ENCODE results near the gene IL1RL1. TPM values are rescaled to one million over a fixed set of nuclear protein-coding genes. Genes with fewer than 3 reads are reported as not detected.

The IL1RL1 gene
- 0.84 to 1.6 TPM (median 1.1 TPM) in 5 replicates for total RNA-seq (2022; extraction: Qiagen RNA extraction; ENCODE audit: low read depth)

DNA sequence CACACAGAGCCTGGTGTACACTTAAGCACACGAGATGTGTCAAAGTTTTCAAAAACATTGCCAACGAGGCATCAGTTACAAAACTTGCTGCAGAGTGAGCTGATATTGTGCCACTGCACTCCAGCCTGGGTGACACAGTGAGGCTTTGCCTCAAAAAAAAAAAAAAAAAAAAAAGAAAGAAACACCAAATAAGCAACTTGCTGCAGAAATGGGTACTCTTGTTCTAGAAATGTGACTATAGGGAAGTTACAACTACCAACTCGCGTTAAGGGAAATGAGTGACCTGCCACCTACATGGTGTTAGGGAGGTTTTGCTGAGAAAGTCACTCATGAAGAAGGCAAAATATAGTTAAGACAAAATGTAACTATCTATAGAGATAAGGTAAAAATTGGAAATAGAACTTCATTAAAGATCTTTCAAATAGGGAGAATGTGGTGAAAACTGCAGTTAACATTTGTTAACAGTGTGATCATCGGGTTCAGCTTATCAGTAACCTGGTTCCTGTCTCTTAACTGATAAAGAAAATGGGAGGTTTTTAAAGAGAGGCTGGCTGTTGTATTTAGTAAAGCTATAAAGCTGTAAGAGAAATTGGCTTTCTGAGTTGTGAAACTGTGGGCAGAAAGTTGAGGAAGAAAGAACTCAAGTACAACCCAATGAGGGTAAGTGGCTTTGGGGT, at the start of gene IL1RL1:
TSS of gene IL1RL1 (plus strand) at position 600 of the 677 bp plus-strand sequence. CDS start 26,702 bp downstream, outside the sequence.

DNA sequence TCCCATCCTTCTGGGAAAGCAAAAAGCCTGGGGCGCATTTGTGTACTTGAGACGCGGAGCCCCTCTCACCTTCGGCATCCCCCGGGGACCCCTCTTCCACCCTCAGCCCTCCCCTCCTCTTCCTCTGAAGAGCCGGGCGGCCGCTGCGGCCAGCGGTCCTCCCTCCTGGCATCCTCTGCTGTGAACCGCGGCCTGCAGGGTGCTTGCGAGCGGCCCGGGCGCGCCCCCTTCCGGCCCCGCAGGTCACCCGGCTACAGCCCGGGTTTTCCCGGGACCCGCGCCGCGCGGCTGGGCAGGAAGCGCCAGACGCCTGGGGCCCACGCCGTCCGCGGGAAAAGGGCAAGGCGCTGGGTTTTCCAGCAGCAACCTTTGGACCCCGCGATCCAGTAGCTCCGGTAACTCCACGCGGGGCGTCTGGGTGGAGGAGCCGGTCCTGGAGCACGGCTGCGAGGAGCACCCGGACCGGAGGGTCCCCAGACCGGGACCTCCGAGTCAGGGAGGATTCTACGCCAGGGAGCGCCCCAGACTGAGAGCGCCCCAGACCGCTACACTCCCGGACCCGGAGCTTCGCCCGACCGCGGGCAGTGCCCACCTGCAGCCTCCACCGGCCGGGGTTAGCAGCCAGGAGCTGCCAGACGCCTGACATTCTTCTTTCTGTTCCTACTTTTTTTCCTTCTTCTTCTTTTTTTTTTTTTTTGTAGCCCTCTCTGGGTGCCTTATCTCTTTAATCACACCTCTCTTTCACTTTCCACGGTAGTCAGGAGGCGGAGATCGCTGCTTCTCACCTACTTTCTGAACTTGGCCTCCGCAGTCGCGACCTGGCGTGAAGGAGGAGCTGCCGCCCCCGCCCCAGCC, 44.4 kb downstream of the IL1RL1 start, which contains the start of gene IL18R1:
TSS of gene IL18R1 (plus strand) at position 271 of the 855 bp plus-strand sequence. CDS start 6,865 bp downstream, outside the sequence.

Other genes starting within 250 kb of the IL1RL1 start
- gene IL1R1, start 168.8 kb upstream of the IL1RL1 start, total RNA-seq (2022; extraction: Qiagen RNA extraction; ENCODE audit: low read depth) = 19.9 to 34.5 TPM (median 28.6 TPM) in 5 replicates
- gene IL1RL2, start 124.5 kb upstream of the IL1RL1 start, total RNA-seq (2022; extraction: Qiagen RNA extraction; ENCODE audit: low read depth) = not detected in 5 replicates
- gene IL18R1, start 44.2 kb downstream of the IL1RL1 start, total RNA-seq (2022; extraction: Qiagen RNA extraction; ENCODE audit: low read depth) = 0.47 to 1.4 TPM (median 0.95 TPM) in 5 replicates
- gene IL18RAP, start 111.6 kb downstream of the IL1RL1 start, total RNA-seq (2022; extraction: Qiagen RNA extraction; ENCODE audit: low read depth) = 0.02 to 0.06 TPM in 2 of 5 replicates, not detected in the others
- not detected in 5 replicates for gene SLC9A4, start 161.7 kb downstream of the IL1RL1 start, total RNA-seq (2022; extraction: Qiagen RNA extraction; ENCODE audit: low read depth)

Data from A549 treated with DMSO at 1 μM for 4 hours (cell line).